Liver (tissue), 3 donors: Measurements from ENCODE around the gene SH3RF3.

Experiments
- ATF3 ChIP-seq: IDR thresholded peaks from 2 replicates; pipeline ENCODE4 v1.6.1; 2016; ENCODE audit warnings: antibody characterized with exemption
- CTCF ChIP-seq: fragments of 150-350 bp; IDR thresholded peaks from 2 replicates; pipeline ENCODE4 v1.5.1; 2017; ENCODE audit warnings: improper control_type of control experiment, low read depth, low read length; ENCODE audit not compliant: missing input control
- FOXA1 ChIP-seq: IDR thresholded peaks from 2 replicates; pipeline ENCODE4 v1.6.1; 2016; ENCODE audit warnings: antibody characterized with exemption
- HNF4A ChIP-seq, 2 donors: conservative IDR thresholded peaks; 2 replicates each; pipeline ENCODE4 v1.6.1; 2016; ENCODE audit warnings: antibody characterized with exemption in 2 of 2, mild to moderate bottlenecking in 2 of 2
- JUND ChIP-seq, 2 donors: IDR thresholded peaks; 2 replicates each; pipeline ENCODE4 v1.6.1; 2016; ENCODE audit warnings: antibody characterized with exemption in 2 of 2
- MAX ChIP-seq: IDR thresholded peaks from 2 replicates; pipeline ENCODE4 v1.6.1; 2016; ENCODE audit warnings: antibody characterized with exemption
- RAD21 ChIP-seq, 2 donors: IDR thresholded peaks; 2 replicates each; pipeline ENCODE4 v1.6.1; 2016; ENCODE audit warnings: antibody characterized with exemption in 2 of 2, mild to moderate bottlenecking in 2 of 2
- REST ChIP-seq: IDR thresholded peaks from 2 replicates; pipeline ENCODE4 v1.6.1; 2016; ENCODE audit warnings: antibody characterized with exemption, mild to moderate bottlenecking
- SP1 ChIP-seq: IDR thresholded peaks from 2 replicates; pipeline ENCODE4 v1.6.1; 2018; ENCODE audit warnings: antibody characterized with exemption, mild to moderate bottlenecking
- TAF1 ChIP-seq: conservative IDR thresholded peaks from 2 replicates; pipeline ENCODE4 v1.6.1; 2016; ENCODE audit warnings: antibody characterized with exemption, mild to moderate bottlenecking
- YY1 ChIP-seq: IDR thresholded peaks from 2 replicates; pipeline ENCODE4 v1.6.1; 2016; ENCODE audit warnings: antibody characterized with exemption, mild to moderate bottlenecking
- ZBTB33 ChIP-seq: IDR thresholded peaks from 2 replicates; pipeline ENCODE4 v1.6.1; 2016; ENCODE audit warnings: antibody characterized with exemption
- donor health status: healthy.
- donor health status: healthy.

- no peak for TF ChIP-seq ZBTB33
- no peak for TF ChIP-seq CTCF
- TF ChIP-seq SP1: no peak
- TF ChIP-seq YY1: no peak
- TF ChIP-seq MAX: no peak
- no peak for TF ChIP-seq RAD21 (IDR thresholded peaks at IDR 0.05)
- no peak for TF ChIP-seq ATF3
- TF ChIP-seq TAF1: no peak
- no peak for TF ChIP-seq FOXA1
- no peak for TF ChIP-seq REST
- no peak for TF ChIP-seq HNF4A (conservative IDR thresholded peaks at IDR 0.05)
- no peak for TF ChIP-seq JUND (IDR thresholded peaks at IDR 0.05)
Observed at GRCh38 chr2:109530712-109531111, 401.7 kb downstream of the SH3RF3 start.
